ENCODE data around the gene HEXIM1. TPM values are rescaled to one million over a fixed set of nuclear protein-coding genes. Genes with fewer than 3 reads are reported as not detected.

HEXIM1 gene
- total RNA-seq, 1 donor from 2014 or later: 36.1 TPM

DNA sequence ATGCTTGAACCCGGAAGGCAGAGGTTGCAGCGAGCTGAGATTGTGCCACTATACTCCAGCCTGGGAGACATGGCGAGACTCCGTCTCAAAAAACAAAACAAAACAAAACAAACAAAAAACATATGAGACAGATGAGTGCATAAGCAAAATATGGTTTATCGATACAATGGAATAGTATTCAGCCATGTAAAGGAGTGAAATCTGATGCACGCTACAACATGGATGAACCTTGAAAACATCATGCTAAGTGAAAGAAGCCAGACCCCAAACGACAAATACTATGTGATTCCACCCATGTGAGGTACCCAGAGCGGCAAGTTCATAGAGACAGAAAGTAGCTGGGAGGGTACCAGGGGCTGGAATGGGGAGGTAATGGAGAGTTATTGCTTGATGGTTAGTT, 22.8 kb upstream of the HEXIM1 start:
- TF ChIP-seq, protein P1, sequence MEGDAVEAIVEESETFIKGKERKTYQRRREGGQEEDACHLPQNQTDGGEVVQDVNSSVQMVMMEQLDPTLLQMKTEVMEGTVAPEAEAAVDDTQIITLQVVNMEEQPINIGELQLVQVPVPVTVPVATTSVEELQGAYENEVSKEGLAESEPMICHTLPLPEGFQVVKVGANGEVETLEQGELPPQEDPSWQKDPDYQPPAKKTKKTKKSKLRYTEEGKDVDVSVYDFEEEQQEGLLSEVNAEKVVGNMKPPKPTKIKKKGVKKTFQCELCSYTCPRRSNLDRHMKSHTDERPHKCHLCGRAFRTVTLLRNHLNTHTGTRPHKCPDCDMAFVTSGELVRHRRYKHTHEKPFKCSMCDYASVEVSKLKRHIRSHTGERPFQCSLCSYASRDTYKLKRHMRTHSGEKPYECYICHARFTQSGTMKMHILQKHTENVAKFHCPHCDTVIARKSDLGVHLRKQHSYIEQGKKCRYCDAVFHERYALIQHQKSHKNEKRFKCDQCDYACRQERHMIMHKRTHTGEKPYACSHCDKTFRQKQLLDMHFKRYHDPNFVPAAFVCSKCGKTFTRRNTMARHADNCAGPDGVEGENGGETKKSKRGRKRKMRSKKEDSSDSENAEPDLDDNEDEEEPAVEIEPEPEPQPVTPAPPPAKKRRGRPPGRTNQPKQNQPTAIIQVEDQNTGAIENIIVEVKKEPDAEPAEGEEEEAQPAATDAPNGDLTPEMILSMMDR (IDR thresholded peaks at IDR 0.05): no peak
- no peaks in the 10 kb centered on the region for H3K36me3 ChIP-seq
- H3K27ac ChIP-seq: no peak overlapping the region
- ATAC-seq (no peak), DNase-seq (no peak)
- no peaks in the 10 kb centered on the region for H3K27me3 ChIP-seq
- intact Hi-C loops (cut with DNase I): no loop called here
- peaks cover 48% of the 10 kb centered on the region for H3K4me1 ChIP-seq
- no peaks in the 10 kb centered on the region for H3K9me3 ChIP-seq
- H3K4me3 ChIP-seq: no peak overlapping the region

DNA sequence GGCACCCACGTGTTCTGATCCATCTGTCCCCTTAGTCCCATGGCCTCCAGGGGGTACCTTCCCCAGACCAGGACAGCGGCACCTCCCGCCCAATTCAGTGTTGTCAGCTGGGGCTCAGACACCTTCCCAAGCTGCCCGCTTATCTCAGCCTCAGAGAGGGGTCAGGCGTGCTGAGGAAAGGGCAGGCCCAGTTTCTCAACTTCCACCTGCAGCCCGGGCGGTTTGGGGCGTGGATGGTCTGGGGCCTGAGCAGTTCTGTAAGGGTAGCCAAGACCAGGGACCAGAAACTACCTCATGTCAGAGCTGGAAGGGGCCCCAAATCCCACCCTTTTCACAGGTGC, 21.1 kb upstream of the HEXIM1 start:
- Histone ChIP-seq H3K4me1 (peaks cover 56% of the 10 kb centered on the region), H3K36me3 (no peaks in the 10 kb centered on the region), H3K4me3 (no peak overlapping the region), H3K9me3 (no peaks in the 10 kb centered on the region), H3K27ac (peak overlapping the region; percentile 60), H3K27me3 (no peaks in the 10 kb centered on the region)
- ATAC-seq (no peak), DNase-seq (no peak)
- intact Hi-C loops (cut with DNase I): no loop called here
- TF ChIP-seq, protein P1 (IDR thresholded peaks at IDR 0.05): no peak

DNA sequence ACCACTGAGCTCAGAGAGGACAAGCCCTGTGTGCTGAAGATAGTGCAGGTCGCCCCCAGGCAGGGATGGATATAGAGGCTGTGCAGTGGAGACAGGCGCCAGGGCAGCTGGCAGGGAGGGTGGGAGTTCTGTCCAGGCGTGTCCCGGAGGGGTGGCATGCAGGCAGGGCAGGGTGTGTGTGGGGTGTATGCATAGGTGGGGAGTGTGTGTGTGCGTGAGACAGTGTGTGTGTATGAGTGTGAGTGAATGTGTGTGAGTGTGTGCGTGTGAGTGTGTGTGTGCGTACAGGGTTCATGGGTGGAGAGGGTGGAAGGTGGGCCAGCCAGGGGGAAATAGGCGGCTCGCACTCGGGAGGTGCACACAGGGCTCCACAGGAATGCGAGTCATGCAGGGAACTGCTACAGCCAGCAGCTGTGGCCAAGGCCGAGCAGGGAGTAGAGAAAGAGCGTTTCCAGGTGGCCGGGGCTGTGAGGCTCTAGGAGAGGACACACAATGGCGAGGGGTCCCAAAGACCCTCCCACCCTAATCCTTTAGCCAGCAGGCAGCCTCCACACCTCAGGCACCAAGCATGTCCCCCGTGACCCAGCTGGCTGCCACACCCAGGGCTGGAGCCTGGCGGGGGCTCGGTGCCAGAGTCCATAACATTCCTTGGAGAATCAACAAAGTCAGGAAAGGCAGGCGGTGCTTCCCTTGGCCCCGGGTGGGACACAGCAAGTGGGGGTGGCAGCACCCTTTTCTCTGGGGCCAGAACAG, 20.6 kb upstream of the HEXIM1 start:
- intact Hi-C loops (cut with DNase I): no loop called here
- H3K27me3 ChIP-seq: no peaks in the 10 kb centered on the region
- H3K36me3 ChIP-seq: no peaks in the 10 kb centered on the region
- TF ChIP-seq, protein P1 (IDR thresholded peaks at IDR 0.05): no peak
- H3K4me1 ChIP-seq: peaks cover 55% of the 10 kb centered on the region
- peak overlapping the region; percentile 78 for H3K27ac ChIP-seq
- H3K9me3 ChIP-seq: no peaks in the 10 kb centered on the region
- ATAC-seq (peak; percentile 14), DNase-seq (no peak)
- H3K4me3 ChIP-seq: no peak overlapping the region

DNA sequence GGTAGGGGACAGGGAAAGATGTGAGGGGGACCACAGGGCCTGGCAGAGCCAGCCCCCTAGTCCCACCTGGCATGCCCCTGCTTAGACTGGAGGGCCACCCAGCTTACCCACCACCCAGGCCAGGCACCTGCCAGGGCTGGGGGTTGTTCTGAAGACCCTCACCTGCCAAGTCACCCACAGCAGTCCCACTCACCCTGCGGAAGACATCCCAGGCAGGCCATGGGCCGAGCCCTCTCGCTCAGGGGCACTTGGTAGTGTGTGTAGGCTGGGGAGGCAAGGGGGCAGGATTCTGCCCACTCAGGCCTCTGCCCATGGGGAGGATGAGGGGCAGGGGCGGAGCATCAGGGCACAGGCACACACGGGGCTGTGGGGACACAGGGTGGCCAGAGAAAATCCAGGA, 19.9 kb upstream of the HEXIM1 start:
- no peak overlapping the region for H3K4me3 ChIP-seq
- intact Hi-C loops (cut with DNase I): no loop called here
- no peaks in the 10 kb centered on the region for H3K36me3 ChIP-seq
- H3K27ac ChIP-seq: peak overlapping the region; percentile 78
- TF ChIP-seq, protein P1 (IDR thresholded peaks at IDR 0.05): no peak
- ATAC-seq (no peak), DNase-seq (no peak)
- no peaks in the 10 kb centered on the region for H3K27me3 ChIP-seq
- H3K9me3 ChIP-seq: no peaks in the 10 kb centered on the region
- H3K4me1 ChIP-seq: peaks cover 49% of the 10 kb centered on the region

DNA sequence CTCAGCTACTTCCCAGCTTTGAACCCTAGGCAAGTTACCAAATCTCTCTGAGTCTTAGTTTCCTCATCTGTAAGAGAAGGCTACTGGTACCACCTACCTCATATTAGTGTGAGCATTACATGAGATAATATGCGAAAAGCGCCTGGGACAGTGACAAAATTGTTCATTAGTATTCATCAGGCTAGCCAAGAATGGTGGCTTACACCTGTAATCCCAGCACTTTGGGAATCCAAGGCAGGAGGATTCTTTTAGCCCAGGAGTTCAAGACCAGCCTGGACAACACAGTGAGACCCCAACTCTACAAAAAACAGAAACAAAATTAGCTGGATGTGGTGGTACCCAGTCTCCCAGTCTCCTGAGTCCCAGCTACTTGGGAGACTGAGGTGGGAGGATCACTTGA, 19.3 kb upstream of the HEXIM1 start:
- no peak for ATAC-seq
- intact Hi-C loops (cut with DNase I): no loop called here
- Histone ChIP-seq H3K27me3 (no peaks in the 10 kb centered on the region), H3K4me1 (peaks cover 43% of the 10 kb centered on the region), H3K36me3 (no peaks in the 10 kb centered on the region), H3K9me3 (no peaks in the 10 kb centered on the region), H3K4me3 (no peak overlapping the region), H3K27ac (peak overlapping the region; percentile 78)
- no peak for DNase-seq
- TF ChIP-seq, protein P1 (IDR thresholded peaks at IDR 0.05): no peak

Data from upper lobe of right lung (tissue), 1 donor.